GM21723 (cell line): ENCODE data around the gene BLVRB.
"Not testable (repeated sequence)": the region's sequence is repeated elsewhere in the genome, so short reads cannot be mapped to it uniquely, and the experiment has no call there.

ENCODE experiments used
- ATAC-seq: cut with Tn5 transposase; IDR thresholded peaks from one replicate; pipeline ENCODE4 v1.9.1; 2021; ENCODE audit warnings: mild to moderate bottlenecking, moderate library complexity; ENCODE audit not compliant: unreplicated experiment

Gene BLVRB

DNA sequence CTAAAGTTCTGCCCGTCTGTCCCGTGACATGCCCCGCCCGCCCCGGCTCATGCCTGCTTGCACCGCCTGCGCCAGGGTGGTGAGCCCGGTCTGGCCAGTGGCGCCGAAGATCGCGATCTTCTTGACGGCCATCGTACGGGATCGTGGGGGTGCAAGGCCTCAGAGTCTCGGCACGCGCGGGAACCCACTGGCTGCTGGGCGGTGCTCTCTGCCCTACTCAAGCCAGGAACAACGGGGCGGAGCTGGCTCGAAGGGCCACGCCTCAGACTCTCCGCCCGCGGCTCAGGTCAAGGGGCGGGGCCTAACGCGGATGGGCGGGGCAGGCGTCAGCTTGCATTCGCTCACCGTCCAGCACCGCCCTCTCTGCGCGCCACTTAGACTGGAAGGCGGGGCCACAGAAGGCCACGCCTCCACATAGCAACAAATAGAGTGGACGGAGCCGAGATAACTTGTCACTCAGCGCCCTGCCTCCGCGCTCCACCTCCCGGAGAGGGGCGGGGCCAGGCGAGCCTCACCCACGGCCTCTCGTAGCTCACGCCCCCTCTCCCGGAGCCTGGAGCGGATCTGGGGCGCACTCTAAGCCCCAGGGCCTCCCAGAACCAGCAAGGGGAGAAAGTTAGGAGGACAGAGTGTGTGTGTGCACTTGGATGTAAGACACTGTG, at the start of gene BLVRB:
BLVRB (minus strand) TSS at position 189 of the 662 bp plus-strand sequence; CDS start at position 132, 57 bp downstream.
- ATAC-seq = peak; percentile 89

DNA sequence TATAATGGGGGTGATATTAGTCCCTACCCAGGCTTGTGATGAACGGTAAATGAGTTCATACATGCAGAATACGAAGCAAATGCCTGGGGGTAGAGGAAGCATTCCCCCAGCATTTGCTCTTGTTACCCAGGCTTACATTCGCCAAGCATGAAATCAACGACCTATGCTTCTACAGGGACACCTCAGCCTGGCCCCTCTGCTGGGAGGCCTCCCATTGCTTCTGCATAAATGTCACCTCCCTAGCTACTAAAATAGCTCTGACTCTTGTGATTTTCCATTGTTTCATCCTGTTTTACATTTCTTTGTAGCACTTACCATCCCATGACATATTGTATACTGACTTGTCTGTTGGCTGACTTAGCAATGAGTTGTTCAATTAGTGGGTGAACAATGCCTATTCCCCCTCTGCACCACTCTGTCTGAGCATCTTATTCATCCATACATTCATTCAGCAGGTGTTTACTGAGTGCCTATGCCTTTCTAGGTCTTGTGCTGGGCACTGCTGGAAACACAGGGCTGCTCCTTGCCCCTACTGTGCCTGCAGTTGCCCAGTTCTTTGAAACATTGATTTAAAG, 48.3 kb upstream of the BLVRB start:
- no peak for ATAC-seq

DNA sequence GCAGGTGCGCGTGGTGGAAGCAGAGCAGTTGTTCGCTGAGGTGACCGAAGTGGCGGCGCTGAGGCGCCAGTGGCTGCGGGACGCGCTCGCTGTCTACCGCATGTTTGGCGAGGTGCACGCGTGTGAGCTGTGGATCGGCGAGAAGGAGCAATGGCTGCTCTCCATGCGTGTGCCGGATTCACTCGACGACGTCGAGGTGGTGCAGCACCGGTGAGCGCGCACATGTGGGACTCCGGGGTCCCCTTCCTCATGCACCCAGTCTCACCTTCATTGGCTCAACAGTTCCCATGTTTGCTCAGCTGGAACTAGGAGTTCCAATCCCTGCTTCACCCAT, 47.8 kb upstream of the BLVRB start:
- no peak for ATAC-seq

DNA sequence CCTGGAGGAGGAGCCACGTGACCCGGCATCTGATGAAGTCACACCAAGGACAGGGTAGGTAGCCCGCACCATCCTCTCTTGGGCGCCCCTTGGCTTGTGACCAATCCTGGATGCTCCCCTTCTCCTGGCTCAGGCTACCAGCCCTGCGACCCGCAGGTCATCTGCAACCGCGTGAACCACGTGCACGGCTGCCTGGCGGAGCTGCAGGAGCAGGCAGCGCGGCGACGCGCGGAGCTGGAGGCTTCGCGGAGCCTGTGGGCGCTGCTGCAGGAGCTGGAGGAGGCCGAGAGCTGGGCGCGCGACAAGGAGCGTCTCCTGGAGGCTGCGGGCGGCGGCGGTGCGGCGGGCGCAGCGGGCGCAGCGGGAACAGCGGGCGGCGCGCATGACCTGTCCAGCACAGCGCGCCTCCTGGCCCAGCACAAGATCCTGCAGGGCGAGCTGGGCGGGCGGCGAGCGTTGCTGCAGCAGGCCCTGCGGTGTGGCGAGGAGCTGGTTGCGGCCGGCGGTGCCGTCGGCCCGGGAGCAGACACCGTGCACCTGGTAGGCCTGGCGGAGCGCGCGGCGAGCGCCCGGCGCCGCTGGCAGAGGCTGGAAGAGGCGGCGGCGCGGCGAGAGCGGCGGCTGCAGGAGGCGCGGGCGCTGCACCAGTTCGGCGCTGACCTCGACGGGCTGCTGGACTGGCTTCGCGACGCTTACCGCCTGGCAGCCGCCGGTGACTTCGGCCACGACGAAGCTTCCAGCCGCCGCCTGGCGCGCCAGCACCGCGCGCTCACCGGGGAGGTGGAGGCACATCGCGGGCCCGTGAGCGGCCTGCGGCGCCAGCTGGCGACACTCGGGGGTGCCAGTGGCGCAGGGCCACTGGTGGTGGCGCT, 47.2 kb upstream of the BLVRB start:
- ATAC-seq = no peak

DNA sequence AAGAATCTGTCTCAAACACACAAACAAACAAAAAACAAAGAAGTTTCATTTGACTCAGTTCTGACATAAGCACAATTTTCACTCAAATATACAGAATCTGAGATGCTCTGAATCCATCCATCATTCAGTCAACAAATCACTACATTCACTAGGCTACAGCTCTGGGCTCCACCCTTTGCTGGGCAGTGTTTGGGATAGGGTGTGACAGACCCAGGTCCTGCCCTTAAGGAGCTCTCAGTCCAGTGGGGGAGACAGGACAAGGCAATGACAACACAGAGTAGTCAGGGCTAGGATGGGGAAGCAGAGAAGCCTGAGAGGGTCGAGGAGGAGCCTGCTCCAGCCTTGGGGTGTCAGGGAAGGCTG, 46.5 kb upstream of the BLVRB start:
- ATAC-seq = no peak

DNA sequence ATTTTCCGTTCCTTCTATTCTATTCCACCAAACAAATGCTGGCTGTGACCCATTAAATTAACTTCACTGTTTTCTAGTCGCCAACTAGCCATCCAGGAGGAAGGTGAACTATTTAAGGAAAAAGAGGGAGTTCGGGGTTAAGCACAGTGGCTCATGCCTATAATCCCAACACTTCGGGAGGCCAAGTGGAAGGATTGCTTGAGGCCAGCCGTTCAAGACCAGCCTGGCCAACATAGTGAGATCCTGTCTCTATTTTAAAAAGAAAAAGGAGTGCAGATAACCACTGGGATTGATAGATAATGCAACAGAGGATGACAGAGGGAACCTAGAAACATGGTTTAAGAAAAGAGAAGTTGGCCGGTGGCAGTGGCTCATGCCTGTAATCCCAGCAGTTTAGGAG, 45.9 kb upstream of the BLVRB start:
- ATAC-seq = no peak

DNA sequence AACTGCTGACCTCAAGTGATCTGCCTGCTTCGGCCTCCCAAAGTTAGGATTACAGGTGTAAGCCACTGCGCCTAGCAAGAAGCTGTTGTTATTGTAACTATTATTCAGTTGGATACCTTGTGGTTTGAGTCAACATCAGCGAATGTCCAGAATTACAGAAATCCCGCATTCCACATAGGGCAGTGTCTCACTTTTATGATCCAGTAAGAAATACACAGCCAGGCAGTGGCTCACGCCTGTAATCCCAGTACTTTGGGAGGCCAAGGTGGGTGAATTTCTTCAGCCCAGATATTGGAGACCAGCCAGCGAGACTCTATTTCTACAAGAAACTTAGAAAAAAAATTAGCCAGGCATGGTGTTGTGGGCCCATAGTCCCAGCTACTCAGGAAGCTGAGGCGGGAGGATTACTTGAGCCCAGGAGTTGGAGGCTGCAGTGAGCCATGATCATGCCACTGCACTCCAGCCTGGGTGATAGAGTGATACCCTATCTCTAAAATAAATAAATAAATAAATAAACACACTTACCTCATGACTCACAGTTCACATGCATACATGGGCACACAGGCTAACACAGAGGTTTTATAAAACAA, 45.1 kb upstream of the BLVRB start:
- ATAC-seq = no peak

DNA sequence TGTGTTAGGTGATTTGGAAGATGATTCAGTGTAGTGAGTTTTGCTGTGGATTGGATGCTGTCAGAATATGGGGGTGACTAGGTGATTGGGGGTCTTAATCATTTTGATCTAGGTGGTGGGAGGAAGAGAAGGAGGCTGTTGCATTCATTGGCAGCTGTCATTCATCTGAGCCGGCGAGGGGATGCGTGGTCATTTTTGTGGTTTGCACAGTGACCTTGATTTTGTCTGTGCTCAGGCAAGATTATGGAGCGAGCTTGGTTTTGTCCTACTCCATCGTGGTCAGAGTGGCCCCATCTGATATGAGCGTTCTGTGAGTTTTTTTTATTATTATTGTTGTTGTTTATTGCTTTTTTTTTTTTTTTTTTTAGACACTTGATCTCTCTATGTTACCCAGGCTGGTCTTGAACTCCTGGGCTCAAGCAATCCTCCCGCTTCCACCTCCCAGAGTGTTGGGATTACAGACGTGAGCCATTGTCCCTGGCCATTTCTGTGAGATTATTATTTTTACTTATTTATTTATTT, 43.3 kb upstream of the BLVRB start:
- no peak for ATAC-seq

DNA sequence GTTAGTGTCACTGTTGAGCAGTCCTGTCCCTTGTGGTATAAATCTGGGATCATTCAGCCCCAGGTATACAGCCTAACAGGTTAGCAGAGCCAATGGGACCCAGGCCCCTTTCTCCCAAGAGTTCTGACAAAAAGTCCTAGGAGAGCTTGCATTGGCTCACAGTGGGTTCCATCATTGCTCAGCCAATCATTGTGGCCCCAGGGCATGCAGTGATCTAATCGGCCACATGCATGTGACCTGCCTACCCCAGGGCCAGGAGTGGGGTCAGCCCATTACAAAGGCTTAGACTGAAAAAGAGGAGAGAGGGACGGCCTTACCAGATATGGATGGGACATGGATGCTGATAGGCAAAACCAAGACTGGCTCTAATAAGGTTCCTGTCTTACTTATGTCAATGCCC, 42.3 kb upstream of the BLVRB start:
- ATAC-seq = no peak

DNA sequence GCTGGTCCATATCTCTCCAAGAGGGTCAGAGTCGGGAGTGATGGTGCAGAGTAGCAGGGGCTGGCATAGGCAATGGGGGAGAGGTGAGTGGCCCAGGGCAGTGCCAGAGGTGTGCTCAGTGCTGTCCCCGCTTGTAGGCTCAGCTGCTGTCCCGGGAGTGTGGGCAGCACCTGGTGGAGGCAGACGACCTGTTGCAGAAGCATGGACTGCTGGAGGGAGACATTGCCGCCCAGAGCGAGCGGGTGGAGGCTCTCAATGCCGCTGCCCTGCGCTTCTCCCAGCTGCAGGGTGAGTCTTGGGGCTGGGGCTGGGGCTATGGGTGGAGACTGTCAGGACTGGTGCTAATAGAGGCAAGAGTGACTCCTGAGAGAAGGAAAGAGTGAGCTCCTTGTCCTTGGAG, 40.6 kb upstream of the BLVRB start:
- ATAC-seq = no peak

DNA sequence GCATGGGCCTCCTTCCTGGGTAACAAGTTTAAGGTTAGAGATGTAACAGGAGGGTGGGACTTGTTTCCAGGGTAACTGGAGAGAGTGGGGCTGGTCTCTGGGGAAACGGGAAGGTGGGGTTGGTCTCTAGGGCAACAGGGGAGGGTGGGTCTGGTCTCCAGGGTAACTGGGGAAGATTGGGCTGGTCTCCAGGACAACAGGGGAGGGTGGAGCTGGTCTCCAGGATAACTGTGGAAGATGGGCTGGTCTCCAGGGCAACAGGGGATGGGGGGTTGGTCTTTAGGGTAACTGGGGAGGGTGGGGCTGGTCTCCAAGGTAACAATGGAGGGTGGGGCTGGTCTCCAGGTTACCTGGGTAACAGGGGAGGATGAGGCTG, 37.8 kb upstream of the BLVRB start:
- ATAC-seq = no peak

DNA sequence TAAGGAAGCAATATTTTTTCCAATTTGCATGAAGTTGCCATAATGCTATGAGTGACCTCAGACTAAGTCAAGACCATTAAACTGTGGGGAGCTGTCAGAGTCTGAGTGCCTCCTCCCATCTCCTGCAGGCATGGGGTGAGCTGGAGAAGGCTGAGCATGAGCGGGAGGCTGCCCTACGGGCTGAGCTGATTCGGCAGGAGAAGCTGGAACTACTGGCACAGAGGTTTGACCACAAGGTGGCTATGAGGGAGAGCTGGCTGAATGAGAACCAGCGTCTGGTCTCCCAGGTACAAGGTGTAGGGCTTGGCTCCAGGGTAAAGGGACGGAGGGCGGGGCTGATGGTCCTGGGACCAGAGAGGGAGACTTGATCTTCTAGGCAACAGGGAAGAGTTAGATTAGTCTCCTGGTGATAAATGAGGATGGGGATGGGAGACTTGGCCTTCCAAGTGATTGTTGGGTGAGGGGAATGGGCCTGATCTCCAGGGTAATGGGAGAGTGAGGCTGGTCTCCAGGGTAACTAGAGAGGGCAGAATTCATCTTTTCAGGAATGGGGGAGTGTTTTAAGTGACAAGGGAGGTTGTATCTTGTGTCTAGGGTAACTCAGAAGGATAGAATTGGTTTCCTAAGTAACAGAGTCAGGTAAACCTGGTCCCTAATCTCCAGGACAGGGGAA, 37.2 kb upstream of the BLVRB start:
- ATAC-seq = no peak

DNA sequence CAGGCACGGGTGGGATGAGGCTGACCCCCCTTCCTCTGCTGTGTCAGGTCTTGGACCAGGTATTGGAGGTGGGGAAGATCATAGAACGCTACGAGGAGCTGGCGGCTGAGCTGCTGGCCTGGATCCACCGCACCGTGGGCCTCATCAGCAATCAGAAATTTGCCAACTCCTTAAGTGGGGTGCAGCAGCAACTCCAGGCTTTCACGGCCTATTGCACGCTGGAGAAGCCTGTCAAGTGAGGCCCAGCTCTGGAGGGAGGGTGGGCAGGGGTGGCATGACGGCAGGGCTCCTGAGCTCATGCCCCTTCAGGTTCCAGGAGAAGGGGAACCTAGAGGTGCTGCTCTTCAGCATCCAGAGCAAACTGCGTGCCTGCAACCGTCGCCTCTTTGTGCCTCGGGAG, 36.5 kb upstream of the BLVRB start:
- no peak for ATAC-seq

DNA sequence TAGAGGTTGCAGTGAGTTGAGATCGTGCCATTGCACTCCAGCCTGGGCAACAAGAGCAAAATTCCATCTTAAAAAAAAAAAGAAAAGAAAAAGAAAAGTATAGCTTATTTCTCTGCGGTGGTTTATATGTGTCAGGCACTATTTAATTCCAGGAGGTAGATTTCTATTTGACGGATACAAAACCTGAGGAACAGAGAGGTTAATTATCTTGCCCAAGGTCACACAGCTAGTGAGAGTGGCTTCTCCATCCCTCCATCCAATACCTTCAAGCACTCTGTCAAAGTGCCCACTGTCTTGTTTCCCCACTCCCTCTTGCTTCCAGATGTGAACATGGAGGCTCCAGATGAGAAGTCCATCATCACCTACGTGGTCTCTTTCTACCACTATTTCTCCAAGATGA, 36.1 kb upstream of the BLVRB start:
- no peak for ATAC-seq

DNA sequence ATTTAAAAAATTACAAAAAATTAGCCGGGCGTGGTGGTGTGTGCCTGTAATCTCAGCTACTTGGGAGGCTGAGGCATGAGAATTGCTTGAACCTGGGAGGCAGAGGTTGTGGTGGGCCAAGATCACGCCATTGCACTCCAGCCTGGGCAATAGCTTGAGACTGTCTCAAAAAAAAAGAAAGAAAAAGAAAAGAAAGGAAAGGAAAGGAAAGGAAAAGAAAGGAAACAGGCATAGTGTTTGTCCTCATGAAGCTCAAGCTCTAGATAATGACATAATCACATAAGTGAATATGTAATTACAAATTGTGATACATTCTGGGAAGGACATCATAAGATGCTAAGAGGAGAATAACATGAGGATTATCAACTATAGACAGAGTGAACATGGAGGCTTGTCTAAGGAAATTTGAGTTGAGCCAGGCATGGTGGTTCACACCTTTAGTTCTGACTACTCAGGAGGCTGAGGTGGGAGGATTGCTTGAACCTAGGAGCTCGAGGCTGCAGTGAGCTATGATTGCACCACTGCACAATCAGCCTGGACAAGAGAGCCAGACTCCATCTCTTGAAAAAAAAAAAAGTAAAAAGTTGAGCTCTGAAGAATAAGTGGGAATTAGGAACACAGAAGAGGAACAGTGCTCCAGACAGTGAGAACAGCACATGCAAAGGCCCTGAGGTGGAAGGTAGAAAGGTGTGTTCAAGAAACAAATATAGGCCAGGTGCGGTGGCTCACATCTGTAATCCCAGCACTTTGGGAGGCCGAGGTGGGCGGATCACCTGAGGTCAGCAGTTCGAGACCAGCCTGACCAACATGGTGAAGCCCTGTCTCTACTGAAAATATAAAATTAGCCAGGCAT, 35.4 kb upstream of the BLVRB start:
- ATAC-seq = not testable (repeated sequence)

DNA sequence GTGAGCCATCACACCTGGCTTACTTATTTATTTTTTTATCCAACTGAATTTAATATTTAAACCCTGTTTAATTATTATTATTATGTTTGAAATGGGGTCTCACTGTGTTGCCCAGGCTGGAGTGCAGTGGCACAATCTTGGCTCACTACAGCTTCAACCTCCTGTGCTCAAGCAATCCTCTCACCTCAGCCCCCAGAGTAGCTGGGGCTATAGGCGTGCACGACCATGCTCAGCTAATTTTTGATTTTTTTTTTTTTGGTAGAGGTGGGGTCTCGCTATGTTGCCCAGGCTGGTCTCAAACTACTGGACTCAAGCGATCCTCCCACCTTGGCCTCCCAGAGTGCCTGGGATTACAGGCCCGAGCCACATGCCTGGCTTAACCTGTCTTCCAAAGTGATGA, 33.8 kb upstream of the BLVRB start:
- ATAC-seq = no peak

DNA sequence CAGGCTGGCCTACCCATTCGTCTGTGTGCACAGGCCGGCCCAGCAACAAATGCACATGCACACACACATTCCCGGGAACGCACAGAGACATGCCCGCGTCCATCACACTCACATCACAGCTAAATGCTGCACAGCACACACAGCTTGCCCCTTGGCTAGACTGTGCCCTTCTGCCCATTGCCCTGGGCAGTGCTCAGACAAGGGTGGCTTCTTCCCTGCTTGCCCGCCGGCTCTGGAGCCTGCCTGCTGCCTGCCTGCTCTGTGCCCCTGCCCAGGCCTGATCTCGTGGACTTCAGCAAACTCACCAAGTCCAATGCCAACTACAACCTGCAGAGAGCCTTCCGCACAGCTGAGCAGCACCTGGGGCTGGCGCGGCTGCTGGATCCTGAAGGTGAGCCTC, 31.7 kb upstream of the BLVRB start:
- ATAC-seq = no peak

DNA sequence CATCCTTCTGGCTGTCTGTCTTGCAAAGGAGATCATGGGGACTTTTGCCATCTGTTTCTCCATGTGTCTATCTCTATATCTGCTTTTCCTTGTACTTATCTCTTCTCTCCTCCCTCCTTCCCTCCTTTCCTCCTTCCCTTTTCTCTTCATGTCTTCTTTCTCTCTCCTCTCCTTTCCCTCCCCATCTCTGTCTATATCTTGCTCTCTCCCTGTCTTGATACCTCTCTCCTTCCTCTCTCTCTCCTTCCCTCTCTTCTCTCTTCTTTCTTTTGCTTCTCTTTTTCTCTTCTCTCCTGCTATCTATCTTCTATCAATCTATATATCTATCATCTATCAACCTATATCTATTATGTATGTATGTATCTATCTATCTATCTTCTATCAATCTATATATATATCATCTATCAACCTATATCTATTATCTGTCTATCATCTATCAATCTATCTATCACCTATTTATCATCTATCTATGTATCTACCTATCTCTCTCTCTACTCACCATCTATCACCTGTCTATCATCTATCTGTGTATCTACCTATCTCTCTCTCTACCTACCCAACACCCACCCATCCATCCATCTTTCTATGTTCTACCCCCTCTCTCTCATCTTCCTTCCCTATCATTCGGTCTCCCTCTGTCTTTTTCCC, 28.8 kb upstream of the BLVRB start:
- no peak for ATAC-seq

DNA sequence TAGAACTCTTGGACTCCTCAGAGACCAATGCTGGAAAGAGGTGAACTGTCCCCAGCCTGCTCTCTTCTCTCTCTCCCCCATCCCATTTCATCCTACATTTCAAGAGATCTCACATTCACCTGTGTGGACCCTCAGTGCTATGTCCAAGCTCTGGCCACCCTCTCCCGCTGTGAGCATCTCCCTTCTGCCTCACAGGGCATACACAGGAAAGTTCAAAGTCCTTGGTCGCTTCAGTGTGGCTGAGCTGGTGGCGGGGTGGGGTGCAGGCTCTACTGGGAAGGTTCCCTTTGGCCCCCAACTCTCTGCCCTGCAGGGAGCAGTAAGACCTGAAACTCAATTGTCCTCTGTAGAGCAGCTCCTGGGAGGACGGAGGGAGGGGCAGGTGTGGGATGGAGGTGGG, 28.2 kb upstream of the BLVRB start:
- ATAC-seq = no peak

DNA sequence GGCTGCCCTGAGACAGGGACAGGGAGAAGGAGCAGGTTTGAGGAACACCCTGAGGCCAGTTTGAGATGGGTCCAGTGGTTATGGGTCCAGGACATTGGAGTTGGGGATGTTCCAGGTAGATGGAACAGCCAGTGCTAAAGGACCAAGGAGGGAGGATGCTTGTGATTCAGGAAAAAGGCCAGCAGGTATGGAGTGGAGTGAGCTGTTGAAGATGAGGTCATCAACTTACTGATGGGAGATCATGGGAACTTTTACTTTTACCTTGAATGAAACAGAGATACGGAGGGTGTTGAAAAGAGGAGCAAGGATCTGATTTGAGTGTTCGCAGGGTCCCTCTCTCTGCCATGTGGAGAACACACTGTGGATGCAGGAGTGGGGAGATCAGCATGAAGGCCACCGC, 26.7 kb upstream of the BLVRB start:
- ATAC-seq = no peak
